ENCODE data around the gene MAD1L1.

DNA sequence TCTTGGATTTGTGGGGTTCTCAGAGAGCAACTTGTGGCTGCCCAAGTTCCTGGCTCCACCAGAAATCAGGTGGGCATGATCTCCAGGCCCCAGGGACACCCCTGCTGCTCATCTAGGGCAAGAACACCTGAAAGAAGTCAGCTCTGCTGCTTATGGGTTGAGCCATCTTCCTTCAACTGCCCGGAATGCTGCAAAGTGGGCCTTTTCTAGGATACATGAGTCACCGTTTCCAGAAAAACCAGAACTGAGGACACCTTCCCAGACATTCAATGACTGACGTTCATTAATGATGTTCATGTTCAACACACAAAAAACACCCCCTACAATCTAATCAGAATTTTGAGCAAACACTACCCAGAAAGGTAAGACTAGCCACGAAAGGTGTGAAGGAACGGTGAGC is 98.0 kb downstream of the MAD1L1 start:
- TF ChIP-seq POLR2AphosphoS5 (IDR thresholded peaks at IDR 0.05) (no peak), POLR2A (IDR thresholded peaks at IDR 0.05) (no peak), EP300 (IDR thresholded peaks at IDR 0.05) (no peak)
- TF ChIP-seq, protein P1, sequence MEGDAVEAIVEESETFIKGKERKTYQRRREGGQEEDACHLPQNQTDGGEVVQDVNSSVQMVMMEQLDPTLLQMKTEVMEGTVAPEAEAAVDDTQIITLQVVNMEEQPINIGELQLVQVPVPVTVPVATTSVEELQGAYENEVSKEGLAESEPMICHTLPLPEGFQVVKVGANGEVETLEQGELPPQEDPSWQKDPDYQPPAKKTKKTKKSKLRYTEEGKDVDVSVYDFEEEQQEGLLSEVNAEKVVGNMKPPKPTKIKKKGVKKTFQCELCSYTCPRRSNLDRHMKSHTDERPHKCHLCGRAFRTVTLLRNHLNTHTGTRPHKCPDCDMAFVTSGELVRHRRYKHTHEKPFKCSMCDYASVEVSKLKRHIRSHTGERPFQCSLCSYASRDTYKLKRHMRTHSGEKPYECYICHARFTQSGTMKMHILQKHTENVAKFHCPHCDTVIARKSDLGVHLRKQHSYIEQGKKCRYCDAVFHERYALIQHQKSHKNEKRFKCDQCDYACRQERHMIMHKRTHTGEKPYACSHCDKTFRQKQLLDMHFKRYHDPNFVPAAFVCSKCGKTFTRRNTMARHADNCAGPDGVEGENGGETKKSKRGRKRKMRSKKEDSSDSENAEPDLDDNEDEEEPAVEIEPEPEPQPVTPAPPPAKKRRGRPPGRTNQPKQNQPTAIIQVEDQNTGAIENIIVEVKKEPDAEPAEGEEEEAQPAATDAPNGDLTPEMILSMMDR (IDR thresholded peaks at IDR 0.05): no peak
